KMS-11 (cell line): Measurements from ENCODE around the gene KIF26B.

Experiments
- H2AFZ ChIP-seq: fragments of 200-600 bp; sonication (generic); 2 replicates; pipeline ENCODE4 v1.6.1; 2016; ENCODE audit warnings: antibody characterized with exemption, mixed run types, low read depth
- H3K27ac ChIP-seq: fragments of 200-600 bp; sonication (generic); 2 replicates; pipeline ENCODE4 v1.6.1; 2016; ENCODE audit warnings: mild to moderate bottlenecking, mixed run types
- H3K27me3 ChIP-seq: fragments of 200-600 bp; sonication (generic); 2 replicates; pipeline ENCODE4 v1.6.1; 2017; ENCODE audit warnings: mild to moderate bottlenecking, low read depth, mixed run types, moderate library complexity; ENCODE audit not compliant: insufficient read depth
- H3K36me3 ChIP-seq: fragments of 200-600 bp; sonication (generic); 2 replicates; pipeline ENCODE4 v1.6.1; 2017; ENCODE audit warnings: mild to moderate bottlenecking, mixed run types; ENCODE audit not compliant: insufficient read depth
- H3K4me1 ChIP-seq: fragments of 200-600 bp; sonication (generic); 2 replicates; pipeline ENCODE4 v1.6.1; 2016; ENCODE audit warnings: mild to moderate bottlenecking, low read depth, mixed run types; ENCODE audit not compliant: poor library complexity, severe bottlenecking
- H3K4me2 ChIP-seq: fragments of 200-600 bp; sonication (generic); 2 replicates; pipeline ENCODE4 v1.7.0; 2016; ENCODE audit warnings: mild to moderate bottlenecking, mixed run types
- H3K4me3 ChIP-seq: fragments of 200-600 bp; sonication (generic); IDR thresholded peaks from 2 replicates; pipeline ENCODE4 v1.6.1; 2017; ENCODE audit warnings: low read depth, low read length, mixed read lengths; ENCODE audit not compliant: insufficient read depth
- H3K79me2 ChIP-seq: fragments of 200-600 bp; sonication (generic); 2 replicates; pipeline ENCODE4 v1.6.1; 2016; ENCODE audit warnings: low read depth, mixed run types; ENCODE audit not compliant: insufficient read depth
- H3K9ac ChIP-seq: fragments of 200-600 bp; sonication (generic); 2 replicates; pipeline ENCODE4 v1.6.1; 2016; ENCODE audit warnings: mild to moderate bottlenecking, mixed run types
- H4K20me1 ChIP-seq: fragments of 200-600 bp; sonication (generic); 2 replicates; pipeline ENCODE4 v1.6.1; 2016; ENCODE audit warnings: mild to moderate bottlenecking, mixed run types; ENCODE audit not compliant: insufficient read depth
- CTCF ChIP-seq: fragments of 200-600 bp; sonication (generic); conservative IDR thresholded peaks from 2 replicates; pipeline ENCODE4 v1.6.1; 2017; ENCODE audit warnings: low read depth, mild to moderate bottlenecking, antibody characterized with exemption, low read length, moderate library complexity, mixed read lengths

Gene KIF26B

GRCh38 chr1:245406426-245406825 lies 251.6 kb downstream of the KIF26B start:
- H4K20me1 ChIP-seq, result no peaks in the 10 kb centered on the region
- no peaks in the 10 kb centered on the region for H3K79me2 ChIP-seq
- H3K4me1 ChIP-seq, result no peaks in the 10 kb centered on the region
- H3K27me3 ChIP-seq, result no peaks in the 10 kb centered on the region
- no peak overlapping the region for H3K4me3 ChIP-seq
- no peak overlapping the region for H3K27ac ChIP-seq
- H3K4me2 ChIP-seq, result no peak overlapping the region
- TF ChIP-seq CTCF, result no peak
- H3K9ac ChIP-seq, result no peak overlapping the region
- no peak overlapping the region for H2AFZ ChIP-seq
- H3K36me3 ChIP-seq, result no peaks in the 10 kb centered on the region

GRCh38 chr1:245407983-245408382 lies 253.2 kb downstream of the KIF26B start:
- Histone ChIP-seq H3K36me3 (no peaks in the 10 kb centered on the region), H3K27me3 (no peaks in the 10 kb centered on the region), H3K4me2 (no peak overlapping the region), H3K4me1 (no peaks in the 10 kb centered on the region), H2AFZ (no peak overlapping the region), H3K4me3 (no peak overlapping the region), H4K20me1 (no peaks in the 10 kb centered on the region), H3K79me2 (no peaks in the 10 kb centered on the region), H3K9ac (no peak overlapping the region), H3K27ac (no peak overlapping the region)
- no peak for TF ChIP-seq CTCF

GRCh38 chr1:245409341-245410195 lies 254.8 kb downstream of the KIF26B start:
- Histone ChIP-seq H3K4me3 (no peak overlapping the region), H3K27me3 (no peaks in the 10 kb centered on the region), H3K79me2 (no peaks in the 10 kb centered on the region), H4K20me1 (no peaks in the 10 kb centered on the region), H3K4me2 (no peak overlapping the region), H3K36me3 (no peaks in the 10 kb centered on the region), H3K27ac (no peak overlapping the region), H3K9ac (no peak overlapping the region), H3K4me1 (no peaks in the 10 kb centered on the region), H2AFZ (no peak overlapping the region)
- TF ChIP-seq CTCF, result no peak

GRCh38 chr1:245411245-245412036 lies 256.7 kb downstream of the KIF26B start:
- Histone ChIP-seq H2AFZ (no peak overlapping the region), H3K36me3 (no peaks in the 10 kb centered on the region), H3K27me3 (no peaks in the 10 kb centered on the region), H3K4me1 (no peaks in the 10 kb centered on the region), H3K4me2 (no peak overlapping the region), H3K27ac (no peak overlapping the region), H3K79me2 (no peaks in the 10 kb centered on the region), H3K9ac (no peak overlapping the region), H3K4me3 (no peak overlapping the region), H4K20me1 (no peaks in the 10 kb centered on the region)
- no peak for TF ChIP-seq CTCF
